Ovary (tissue), 3 donors: ENCODE measurements around the gene LRRC4C.

Experiments used
- CTCF ChIP-seq, 3 donors: fragments of 450-650 bp in 2 of 3; fragments of 200-600 bp in 1 of 3; IDR thresholded peaks; one replicate each; pipeline versions ENCODE4 v1.5.1 to v1.8.0; 2016 to 2022; ENCODE audit warnings: antibody characterized with exemption in 3 of 3, mild to moderate bottlenecking in 1 of 3
- EP300 ChIP-seq: sonication (generic); formaldehyde crosslinking; IDR thresholded peaks from one replicate; pipeline ENCODE4 v1.6.1; 2017; ENCODE audit warnings: antibody characterized with exemption
- POLR2A ChIP-seq: fragments of 450-650 bp; IDR thresholded peaks from one replicate; pipeline ENCODE4 v1.6.1; 2017; ENCODE audit warnings: antibody characterized with exemption, mild to moderate bottlenecking, moderate library complexity
- donor health status: DM: no; HTN: no; CAD: no.

GRCh38 chr11:40388097-40388818 lies 1071.2 kb downstream of the LRRC4C start:
- TF ChIP-seq POLR2A (no peak), CTCF (IDR thresholded peaks at IDR 0.05) (no peak), EP300 (no peak)
